NCI-H1694 (cell line): ENCODE results near the gene NEDD4L.
"Not testable (repeated sequence)": the region's sequence is repeated elsewhere in the genome, so short reads cannot be mapped to it uniquely, and the experiment has no call there.

ENCODE experiments used
- DNase-seq: peaks from one replicate; lab custom pipeline; 2025; lab: John Stamatoyannopoulos, UW

The NEDD4L gene

DNA sequence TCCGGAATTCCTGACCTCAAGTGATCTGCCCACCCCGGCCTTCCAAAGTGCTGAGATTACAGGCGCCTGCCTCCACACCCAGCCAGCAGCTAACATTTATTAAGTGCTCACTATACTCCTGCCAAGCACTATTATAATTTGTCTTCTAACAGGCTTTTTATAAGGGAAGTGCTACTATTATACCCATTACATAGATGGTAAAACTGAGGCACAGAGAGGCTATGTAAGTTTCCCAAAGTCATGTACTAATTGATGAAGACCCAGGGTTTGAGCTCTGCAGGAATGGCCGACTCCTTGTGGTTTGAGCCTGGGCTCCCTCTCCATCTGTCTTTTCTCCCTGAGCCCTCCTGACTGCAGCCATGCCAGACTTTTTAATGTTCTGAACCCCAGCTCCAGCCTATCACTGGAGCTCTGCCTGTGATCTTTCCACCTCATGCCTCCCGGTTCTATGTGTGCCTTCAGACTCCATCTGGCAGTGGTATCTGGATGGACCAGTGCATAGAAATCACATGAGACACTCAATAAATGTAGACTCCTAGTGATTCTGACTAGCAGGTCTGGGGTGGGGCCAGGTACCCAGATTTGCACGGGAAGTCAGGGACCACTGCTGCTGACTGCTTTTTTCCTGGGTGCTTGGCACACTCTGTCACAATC lies 197.1 kb downstream of the NEDD4L start:
- DNase-seq: no peak

DNA sequence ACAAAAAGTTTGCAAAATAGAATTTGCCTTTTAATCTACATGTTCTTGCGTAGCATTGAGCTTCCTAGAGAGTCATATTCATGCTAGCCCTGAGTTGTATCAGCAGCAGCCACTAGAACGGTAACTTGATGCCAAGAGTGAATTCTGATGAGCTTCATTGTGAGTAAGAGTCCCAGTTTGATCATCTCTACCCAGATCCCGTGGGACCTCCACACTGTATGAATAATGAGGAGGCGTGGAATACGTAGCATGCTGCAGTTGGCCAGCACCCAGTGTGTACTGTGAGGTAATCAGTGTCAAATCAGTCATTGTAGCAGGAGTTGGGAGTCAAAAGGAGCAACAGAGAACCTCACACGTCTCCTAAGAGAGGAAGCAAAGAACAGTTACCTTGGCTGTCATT lies 197.9 kb downstream of the NEDD4L start:
- DNase-seq: peak; percentile 44

DNA sequence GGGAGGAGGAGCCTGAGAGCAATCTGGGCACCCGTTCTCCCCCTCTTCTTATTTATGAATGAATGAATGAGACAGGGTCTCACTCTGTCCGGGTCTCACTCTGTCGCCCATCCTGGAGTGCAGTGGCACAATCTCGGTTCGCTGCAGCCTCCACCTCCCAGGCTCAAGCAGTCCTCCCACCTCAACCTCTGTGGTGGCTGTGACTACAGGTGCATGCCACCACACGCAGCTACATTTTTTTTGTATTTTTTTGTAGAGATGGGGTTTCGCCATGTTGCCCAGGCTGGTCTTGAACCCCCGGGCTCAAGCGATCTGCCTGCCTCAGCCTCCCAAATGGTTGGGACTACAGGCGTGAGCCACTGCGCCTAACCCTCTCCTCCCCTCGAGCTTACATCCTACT lies 198.4 kb downstream of the NEDD4L start:
- DNase-seq: no peak

DNA sequence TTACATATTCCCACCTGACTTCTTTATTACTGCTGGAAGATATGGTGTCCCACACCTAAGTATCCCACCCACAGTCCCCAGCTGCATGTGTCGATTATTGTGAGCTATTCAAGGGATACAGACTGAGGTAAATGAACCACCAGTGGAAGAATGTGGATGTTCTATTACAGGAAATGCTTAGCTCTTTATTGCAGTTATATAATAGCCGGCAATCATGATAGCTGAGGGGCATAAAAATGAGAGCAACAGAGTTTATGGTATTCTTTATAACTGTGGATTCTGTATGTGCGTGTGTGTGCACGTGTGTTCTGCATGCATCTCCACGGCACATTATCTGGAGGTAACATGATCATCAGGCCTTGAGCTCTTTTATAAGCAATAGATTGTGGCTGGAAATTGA lies 198.9 kb downstream of the NEDD4L start:
- DNase-seq: no peak

DNA sequence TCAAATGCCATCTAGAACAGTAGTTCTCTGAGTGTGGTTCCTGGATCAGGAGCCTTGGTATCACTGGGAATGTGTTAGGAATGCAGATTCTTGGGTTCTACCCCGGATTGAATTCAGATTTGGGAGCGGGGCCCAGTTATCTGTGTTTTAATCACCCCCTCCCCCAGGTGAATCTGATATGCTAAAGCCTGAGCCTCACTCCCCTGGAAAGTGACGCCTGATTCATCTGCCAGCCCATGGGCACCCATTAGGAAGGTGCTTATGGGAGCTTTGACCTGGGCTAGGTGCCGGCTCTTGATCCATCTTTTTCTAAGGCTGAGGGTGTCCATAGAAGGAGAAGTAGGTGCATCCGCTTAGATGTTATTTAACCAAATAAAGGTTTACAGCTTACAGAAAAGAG lies 199.4 kb downstream of the NEDD4L start:
- DNase-seq: no peak

DNA sequence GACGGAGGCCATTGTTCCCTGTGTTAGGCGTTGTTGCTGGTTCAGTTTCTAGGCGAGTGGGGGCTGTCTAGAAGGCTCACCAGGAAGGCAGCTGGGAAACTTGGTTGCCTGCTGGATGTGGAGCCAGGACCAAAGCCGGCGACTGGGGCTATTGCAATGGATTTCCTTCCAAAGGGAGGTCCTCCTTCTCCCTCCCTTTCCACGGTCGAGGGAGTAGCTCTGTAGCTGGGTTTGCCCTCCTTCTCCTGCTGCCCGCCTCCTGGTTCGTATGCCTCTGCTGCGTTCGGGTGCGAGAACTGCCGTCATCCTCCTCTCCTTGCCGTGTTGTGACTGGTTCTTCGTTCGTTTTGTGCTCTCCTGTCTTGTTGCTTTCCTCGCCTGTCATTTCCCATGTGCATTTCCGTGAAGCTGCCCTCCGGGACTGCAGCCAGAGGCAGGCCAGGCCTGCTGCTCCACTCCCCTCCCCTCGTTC lies 203.4 kb downstream of the NEDD4L start:
- DNase-seq: peak; percentile 23

DNA sequence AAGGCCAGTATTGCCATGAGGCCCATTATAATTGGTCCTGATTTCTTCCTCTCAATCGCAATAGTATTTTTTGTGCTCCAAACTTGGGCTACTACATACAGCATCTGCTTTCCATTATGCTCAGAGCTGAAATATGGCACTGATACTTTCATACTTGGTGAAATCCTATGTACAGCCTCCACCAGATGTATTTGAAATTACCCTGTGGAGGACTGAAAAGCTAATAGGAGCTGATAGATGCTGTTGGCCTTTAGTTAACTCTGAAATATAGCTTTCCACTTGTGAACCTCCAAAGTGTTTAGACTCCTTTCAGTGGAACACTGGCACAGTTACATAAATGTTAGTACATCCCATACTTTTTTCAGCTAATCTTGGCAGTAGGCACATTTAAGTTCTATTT lies 205.7 kb downstream of the NEDD4L start:
- no peak for DNase-seq

DNA sequence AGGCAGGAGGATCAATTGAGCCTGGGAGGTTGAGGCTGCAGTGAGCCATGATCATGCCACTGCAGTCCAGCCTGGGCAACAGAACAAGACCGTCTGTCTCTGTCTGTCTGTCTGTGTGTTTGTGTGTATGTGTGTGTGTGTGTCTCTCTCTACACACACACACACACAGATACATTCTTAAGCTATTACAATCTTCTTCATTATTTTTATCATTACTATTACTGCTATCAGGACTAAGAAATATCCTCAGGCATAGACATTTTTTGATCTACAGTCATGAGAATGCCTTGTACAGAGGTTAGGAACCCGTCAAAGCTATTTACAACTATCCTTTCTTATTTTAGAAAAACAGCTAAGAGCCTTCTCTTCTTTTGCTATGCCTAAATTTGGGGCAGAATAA lies 207.4 kb downstream of the NEDD4L start:
- no peak for DNase-seq

DNA sequence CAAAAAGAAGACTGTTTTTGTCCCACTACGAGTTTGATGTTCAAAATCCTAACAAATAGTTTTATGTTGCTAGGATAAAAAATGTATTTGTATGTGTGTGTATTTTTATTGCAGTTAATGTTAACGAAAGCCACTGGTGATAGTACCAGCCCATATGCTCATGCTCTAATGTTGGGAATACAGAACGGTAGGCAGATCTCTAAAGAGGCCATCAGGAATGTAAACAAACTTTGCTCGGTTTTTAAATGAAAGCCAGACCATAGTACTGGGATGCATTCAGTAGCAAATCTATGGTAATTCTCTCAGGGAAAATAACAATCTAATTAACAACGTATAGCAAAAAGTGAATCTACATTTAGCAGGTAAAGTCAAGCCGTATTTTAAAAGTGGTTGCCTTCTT lies 208.1 kb downstream of the NEDD4L start:
- no peak for DNase-seq

DNA sequence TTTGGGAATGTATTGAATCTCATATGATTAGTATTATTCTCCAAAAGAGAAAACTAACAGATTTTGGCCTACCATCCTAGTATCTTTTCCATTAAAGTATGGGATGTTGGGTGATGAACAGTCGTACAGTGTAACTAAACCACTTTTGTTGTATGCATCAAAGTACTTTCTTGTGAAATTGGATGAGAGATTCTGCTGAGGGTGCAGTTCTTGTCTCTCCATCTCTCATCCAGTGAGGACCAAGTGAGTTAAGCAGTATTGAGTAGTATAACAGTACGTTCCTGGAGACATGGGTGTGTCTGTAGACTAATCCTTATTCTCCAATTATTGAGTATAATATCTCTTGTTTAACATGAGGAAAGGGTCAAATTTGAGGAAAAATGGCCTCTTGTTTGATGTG lies 209.3 kb downstream of the NEDD4L start:
- DNase-seq: no peak

DNA sequence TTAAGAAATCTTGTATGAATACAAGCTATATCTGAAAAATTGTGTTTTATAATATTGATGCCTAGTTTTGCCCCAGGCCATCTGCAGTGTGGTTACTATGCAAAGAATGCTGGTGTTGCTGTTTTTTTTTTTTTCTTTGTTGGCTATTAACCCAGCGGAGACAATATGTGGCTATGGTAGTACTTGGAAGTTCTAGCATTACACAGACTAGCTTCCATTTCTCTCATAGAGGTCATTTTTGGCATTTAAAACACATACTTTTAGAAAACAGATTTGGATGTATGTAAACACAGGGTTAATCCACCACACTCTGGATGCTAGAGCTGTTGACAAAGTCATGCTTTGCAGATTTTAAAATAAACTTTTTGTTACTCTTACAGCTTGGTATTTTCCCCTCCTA lies 209.8 kb downstream of the NEDD4L start:
- no peak for DNase-seq

DNA sequence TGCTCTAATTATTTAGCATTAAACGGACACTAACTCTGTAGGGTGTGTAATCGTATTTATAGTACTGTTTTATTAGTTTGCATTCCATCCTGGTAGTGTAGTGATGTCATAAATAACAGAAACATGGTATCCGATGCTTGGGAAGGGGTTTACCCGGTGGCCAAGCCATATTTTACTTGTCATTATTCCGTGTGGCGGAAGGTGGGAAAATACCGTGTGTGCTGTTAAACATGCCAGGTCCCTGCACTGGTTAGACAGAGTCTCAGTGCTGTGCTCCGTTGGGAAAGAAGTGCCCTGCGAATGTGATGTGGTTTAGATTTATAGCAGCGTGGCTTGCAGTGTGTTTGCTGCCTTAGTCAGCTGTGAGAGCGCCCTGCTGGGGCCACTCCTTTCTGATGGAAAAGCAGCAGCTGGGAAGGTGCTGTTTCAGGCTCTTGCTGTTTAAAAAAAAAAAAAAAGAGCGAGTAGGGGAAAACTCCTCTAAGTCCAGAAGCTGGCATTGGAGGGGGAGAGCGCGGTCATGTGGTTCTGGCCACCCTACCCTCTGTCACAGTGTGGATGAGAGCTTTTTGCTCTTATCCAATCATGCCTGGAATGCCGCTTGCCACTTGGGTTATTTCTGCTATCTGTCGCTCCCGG lies 211.0 kb downstream of the NEDD4L start:
- no peak for DNase-seq

DNA sequence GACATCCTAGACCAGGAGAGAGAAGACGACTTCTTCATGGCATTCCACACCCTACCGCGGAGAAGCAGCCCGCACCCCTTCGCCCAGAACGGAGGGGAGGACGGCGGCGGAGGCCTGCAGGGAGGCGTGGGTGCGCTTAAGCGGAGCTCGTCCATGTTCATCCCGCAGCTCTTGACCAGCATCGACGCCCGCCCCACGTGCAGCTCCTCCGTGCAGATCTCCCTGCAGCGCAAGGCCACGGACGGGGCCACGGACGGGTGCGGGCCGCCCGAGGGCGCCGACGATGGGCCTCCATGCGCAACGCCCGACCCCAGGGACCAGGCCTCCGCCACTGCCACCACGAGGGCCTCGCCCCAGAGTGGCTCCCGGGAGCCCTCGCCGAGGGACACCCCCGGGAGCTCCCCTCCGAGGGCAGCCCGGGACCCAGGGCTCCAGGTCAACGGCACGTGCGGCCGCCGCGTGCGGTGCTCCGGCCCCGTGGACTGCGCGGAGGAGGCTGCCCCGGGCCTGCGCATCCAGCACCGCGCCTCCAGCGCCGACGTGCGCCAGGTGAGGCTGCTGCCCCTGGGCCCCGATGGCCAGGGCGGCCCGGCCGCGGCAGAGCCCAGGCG lies 211.8 kb downstream of the NEDD4L start:
- no peak for DNase-seq

DNA sequence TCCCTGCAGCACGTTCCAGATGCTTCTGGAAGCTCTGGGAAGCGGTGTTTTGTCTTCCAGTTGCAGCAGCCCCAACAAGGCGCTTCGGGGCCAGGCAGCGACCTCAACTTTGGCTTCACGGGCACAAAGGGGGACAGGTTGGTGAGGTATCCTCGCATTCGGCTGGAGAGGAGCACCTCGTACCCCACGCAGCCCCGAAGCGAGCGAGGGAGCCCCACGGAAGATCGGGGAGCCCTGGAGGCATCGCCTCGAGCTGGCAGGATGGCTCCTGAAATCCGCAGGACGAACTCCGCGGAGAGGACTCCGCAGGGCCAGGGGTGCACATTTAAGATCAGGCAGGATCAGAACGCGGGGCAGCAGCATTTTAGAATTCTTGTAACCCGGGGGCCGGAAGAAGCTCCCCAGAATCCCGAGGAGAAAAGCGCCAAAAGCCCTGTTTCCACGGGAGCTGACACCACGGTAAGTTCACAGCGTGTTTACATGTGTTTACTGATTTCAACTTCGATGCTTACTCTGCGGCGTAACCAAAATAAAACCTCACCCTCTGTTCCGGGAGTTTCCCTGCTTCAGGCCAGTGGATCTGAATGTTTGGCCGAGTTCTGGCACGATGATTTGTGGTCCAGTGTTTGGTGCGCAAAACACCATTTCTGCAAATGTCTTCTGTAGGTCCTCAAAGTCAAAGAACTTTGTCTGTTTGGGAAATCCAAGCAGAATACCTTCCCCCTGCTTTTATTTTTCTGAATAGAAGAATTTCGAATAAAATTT lies 212.5 kb downstream of the NEDD4L start:
- no peak for DNase-seq

DNA sequence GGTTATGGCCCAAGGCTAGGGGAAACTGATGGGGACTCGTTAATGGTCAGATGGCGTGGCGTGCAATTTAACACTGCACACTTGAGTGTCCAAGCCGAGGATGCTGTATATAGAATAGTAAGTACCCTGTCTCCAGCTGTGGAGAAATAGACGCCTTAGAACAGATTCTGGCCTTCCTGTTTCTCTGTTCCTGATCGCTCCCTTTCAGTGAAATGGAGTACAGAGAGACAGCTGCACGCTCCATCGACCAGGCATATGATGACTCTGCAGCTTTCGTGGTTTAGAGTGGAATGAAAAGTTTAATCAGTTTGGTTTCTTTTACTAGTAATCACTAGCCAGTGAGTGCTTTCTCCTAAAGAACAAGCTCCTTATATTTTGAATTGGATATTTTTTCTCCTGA lies 213.4 kb downstream of the NEDD4L start:
- no peak for DNase-seq

DNA sequence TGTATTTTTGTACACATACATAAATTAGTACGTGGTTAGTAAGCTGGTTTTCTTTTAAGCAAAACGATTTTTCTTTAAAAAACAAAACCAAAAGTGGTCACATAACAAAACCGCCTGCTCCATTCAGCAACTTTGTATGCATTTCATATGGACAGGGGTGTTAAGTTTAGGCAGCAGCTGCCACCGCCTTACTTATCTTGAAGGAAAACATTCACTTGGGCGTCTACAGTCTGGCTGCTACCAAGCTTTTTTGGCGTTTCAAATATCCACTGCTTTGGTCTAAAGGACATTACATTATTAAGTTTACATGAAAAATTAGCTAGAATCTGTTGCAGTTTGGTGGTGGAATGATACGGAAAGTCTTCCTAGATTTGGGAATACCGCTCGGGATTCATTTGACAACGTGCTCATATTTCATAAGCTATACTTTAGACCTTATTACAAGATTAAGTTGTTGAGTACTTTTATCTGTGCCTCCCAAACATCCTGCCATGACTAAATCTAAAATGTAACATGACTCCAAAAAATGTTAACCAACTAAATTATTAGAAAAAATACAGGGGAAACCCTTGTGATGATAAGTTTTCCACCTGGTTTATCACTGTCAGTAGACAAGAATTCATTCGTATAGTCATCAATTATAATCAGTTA lies 214.8 kb downstream of the NEDD4L start:
- DNase-seq: no peak

DNA sequence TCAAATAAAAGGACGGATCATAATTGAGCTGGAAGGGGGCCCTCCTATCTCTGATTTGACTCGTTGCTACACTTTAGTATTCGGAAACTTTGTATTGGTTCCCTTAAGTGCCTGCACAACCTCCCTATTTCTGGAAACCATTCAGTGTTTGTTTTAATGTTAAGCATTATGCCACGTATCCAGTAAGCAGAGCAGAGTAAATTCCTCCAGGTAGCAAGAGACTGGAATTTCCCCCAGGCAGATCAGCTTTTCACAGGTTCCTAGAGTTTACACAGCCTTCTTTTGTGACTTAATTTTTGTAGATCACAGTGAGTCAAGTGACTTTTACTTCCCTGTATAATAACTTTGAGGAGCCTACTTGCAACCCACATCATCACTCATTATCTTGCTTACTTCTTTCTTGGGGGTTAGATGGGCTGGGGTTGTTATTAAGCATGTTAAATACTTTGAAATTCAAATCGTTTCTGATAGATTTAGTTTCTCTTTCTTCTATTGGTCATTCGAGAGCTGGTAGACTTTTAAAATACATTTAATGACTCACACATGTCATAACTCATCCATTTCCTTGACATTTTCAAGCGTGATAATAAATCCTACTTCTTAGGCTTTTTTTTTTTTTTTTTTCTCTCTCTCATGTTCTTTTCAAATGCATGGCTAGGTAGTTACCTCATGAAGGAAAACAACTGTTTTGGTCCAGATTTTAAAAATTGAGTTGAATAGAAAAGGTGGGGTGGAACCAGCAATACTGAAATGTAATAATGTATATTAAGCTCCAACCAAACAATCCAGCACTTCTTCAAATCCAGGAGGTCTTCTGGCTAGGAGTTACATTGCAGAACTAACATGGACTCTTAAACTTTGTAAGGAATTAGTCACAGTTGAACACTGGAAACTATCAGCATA lies 219.3 kb downstream of the NEDD4L start:
- DNase-seq: no peak

DNA sequence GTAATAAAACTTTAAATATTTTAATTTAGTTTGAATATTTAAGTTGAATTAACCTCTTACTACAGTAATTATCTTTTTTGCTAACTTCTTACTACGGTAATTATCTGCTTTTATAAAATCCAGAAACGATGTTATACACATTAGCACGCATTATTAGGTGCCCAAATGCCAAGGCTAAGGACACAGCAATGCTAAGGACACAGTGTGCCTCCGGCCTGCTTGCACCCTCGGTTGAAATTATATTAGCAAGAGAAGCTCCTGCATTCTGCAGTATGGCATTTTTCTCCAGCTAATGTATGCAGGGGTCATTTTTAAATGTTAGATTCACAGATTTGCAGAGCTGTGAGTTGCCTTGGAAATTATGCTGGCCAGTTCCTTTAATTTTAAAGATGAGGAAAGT lies 220.0 kb downstream of the NEDD4L start:
- no peak for DNase-seq

DNA sequence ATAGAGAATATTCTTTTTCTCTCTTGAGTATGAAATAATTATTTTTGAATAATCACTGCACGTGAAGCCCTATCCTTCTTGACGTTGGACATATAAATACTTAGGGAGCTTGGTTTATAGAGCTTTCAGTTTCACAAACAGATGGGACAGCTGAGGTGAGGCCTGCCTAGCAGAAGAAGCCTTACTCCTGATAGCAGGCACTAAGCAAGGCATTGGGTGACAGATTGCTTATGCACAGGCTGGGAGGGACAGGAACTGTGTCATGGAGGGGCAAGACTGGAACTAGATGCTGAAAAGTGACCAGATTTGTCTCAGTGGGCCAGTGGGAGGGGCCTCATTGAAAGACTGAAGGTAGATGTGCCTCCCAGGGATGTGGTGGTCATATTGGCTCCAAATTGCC lies 220.8 kb downstream of the NEDD4L start:
- no peak for DNase-seq

DNA sequence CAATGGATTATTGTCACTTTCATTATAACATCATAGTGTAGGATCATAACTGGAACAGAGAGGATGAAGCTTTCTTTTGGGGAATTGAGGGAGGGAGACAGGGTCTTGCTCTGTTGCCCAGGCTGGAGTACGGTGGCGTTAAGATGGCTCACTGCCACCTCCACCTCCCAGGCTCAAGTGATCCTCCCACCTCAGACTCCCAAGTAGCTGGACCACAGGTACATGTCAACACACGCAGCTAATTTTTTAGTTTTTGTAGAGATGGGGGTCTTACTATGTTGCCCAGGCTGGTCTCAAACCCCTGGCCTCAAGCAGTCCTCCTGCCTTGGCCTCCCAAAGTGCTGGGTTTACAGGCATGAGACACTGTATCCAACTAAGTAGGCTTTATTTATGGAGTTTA lies 221.5 kb downstream of the NEDD4L start:
- DNase-seq: not testable (repeated sequence)

DNA sequence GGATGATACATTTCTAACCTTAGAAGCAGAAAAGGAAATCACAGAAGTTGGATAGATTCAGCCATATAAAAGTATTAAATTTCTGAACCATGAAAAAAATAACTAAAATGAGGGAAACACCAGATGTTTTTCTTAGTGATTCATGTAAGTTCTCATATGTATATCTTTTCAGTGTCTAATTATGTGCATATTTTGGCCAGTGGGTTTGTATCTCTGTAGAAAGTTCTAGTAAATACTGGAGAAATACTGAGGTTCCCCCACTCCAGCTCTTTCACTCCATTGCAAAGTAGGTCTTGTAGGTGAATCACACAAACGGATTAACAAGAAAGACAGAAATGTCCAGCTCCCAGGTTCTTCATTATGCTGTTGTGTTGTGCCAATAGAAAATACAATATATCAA lies 222.3 kb downstream of the NEDD4L start:
- no peak for DNase-seq
